GM21619 (cell line): Measurements from ENCODE around the gene RRP1.

Source experiments
- ATAC-seq: cut with Tn5 transposase; IDR thresholded peaks from one replicate; pipeline ENCODE4 v1.9.1; 2021; ENCODE audit not compliant: unreplicated experiment

Gene RRP1

GRCh38 chr21:43775190-43775589 lies 14.2 kb upstream of the RRP1 start:
- ATAC-seq = no peak

GRCh38 chr21:43775795-43776430 lies 13.5 kb upstream of the RRP1 start, which contains the start of gene CSTB:
Gene CSTB (minus strand): TSS chr21:43776308. CDS start chr21:43776269, 39 bp downstream.
- ATAC-seq = peak; percentile 52

DNA sequence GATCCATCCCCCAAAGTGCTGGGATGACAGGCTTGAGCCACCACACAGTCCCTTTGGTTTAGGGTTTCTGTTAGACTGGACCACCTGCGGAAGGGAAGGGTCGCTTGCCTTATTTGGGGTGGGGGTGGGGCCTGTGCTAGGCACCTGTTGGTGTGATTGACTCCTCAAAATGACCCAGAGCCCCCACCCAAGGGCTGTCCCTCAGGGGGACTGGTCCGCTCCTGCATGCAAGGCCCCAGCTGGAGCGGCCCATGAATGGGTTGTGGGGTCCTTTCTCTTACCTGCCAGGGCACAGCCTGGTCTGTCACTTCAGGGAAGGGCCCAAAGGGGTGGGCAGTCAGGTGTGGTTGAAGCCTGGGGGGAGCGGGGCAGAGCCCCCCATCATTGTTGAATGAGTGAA lies 11.4 kb upstream of the RRP1 start:
- no peak for ATAC-seq

DNA sequence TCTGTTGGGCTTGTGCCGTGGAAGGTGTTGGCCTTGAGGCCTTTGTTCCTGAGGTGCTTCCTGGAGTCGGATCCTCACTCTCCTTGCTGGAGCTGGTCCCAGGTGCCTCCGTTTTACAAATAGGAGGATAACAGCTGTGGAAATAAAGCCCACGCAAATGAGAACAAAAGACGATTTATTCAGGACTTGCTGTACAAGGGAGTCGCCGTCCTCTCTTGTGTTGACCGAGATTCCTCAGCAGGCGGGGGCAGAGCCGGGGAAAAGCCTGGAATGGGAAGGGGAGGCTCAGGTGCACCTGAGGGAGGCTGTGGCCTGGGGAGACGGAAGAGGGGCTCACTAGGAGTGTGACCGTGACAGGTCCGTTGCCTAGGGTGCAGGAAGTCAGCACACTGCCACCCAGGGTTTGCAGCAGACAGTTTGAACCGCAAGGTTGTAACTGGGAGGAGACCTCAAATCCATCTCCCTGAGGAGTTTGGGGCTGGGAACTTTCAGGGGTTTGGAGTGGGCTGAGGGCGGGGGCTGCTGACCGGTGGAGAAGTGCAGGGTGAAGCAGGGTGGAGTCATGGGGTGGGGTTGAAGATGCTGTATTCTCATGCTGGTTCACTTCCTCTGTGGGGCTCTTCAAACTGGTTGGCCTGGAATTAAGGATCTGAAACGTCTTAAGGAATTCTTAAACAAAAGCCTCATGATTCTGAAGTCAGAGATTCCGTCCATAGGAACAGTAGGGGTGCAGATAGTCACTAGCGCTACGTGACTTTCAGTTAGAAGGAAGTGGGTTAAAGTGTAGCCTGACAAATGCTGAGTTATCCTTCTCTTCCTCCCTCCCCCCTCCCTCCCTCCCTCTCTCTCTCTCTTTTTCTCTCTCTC lies 10.7 kb upstream of the RRP1 start:
- ATAC-seq = no peak

DNA sequence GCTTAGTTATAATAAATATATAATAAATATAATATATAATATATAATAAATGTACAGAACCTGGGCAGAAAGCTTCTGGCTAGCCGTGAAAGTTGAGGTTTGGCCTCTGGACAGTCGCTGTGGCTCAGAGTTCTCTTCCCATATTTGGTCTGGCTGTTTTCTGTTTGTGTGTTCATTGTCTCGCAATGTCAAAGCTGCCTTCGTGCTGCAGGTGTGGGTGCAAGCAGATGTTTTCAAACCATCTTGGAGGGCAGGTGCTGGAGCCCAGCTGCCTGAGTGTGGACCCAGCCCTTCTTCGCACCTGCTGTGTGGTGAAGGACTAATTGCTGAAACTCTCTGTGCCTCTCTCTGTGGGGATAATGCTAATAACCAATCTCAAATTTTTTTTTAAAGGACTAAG lies 9.7 kb upstream of the RRP1 start:
- no peak for ATAC-seq

DNA sequence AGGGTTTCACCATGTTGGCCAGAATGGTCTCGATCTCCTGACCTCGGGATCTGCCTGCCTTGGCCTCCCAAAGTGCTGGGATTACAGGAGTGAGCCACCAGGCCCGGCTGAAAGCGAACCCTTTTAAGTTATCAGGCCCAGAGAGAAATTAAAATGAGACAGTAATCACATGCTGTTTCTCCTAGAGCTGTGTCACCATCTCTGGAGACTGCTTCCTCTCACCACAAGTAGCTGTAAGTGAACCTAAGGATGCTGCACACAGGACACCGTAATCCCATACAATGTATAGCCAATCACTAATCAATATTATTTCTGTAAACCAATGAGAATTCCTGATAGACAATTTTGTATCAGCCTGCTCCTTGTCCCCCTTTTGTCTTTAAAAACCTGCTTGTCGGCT lies 7.5 kb upstream of the RRP1 start:
- ATAC-seq = no peak

DNA sequence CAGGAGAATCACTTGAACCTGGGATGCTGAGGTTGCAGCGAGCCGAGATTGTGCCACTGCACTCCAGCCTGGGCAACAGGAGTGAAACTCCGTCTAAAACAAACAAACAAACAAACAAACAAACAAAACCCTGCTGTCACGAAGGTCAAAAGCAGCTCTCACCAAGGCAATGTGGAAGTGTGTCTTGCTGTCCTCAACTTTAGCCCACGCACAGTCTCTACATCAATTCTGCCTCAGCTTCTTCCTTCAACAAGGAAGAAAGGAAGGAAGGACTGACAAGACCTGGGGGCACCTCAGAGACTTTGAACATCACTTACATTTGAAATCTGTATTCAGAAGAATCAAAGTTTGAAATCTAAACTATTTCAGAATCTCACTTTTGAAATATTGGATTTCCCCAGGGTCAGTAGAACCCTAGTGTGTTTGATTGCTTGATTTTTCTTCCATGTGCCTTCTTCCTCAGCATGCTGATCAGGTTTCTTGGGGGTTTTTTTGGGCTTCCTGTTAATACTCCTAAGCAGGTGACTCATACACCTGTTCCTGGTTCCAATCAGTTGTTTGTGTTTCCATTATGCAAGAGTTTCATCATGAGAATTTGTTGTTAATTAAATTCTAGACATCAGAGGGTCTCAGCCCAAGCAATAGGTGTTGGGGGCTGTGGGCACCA lies 6.8 kb upstream of the RRP1 start:
- no peak for ATAC-seq

DNA sequence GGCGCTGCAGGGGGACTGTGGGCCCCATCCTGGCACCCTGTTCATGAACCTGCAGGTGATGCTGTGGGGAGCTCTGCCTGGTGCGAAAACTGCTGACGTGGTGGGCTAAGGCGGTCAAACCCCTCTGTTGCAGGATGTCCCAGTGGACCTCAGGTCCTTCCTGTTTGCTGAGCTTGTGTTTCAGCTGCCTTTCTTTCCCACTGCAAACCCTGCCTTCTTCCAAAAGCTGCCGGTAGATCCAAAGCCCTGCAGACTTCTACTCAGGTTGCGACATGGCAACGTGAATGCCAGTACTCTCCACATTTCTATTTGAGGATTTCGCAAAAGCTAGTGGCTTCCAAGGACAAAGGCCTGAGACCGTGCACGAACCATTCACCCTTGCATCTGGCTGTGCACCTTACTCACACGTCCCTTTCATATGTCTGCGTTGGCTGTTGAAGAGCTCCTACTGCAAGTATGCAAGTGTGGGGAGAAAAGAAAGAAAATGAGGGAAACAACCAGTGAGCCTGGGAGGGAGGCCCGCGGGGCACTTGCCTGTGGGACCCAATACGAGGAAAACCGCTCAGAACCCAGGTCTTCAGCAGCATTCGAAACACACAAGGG lies 6.2 kb upstream of the RRP1 start:
- no peak for ATAC-seq

DNA sequence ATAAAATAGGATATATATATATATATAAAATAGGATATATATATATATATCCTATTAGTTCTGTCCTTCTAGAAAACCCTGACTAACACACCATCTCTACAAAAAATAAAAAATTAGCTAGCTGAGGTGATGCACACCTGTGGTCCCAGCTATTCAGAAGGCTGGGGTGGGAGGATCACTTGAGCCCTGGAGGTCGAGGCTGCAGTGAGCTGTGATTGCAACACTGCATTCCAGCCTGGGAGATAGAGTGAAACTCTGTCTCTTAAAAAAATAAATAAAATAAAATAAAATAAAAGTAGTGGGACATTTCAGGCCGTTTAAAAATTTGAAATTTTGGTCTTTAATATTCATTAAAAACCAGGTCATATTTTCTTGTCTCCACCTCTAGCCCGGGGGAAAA lies 4.2 kb upstream of the RRP1 start:
- ATAC-seq = no peak

GRCh38 chr21:43786300-43786806 lies 3.0 kb upstream of the RRP1 start:
- ATAC-seq = no peak

GRCh38 chr21:43786807-43787440 lies 2.5 kb upstream of the RRP1 start:
- no peak for ATAC-seq

DNA sequence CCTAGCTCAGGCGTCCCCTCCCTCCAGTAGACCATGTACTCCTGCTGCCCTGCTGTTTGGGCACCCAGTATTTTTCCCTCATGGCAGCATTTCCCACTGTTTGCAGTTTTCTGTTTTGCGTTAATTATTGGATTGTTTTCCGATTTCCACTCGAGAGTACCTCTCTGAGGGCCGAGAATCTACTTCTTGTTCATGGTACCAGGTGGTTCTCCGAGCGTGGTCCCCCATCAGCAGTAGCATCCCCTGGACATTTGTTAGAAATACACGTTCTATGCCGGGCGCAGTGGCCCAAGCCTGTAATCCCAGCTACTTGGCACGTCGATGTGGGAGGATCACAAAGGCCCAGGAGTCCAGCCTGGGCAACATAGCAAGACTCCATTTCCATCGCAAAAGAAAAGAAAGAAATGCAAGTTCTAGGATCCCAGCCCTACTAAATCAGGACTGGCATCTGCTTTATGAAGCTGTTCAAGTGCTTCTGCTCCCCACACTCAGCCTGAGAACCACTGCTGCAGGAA lies 690 bp downstream of the RRP1 start:
- no peak for ATAC-seq

DNA sequence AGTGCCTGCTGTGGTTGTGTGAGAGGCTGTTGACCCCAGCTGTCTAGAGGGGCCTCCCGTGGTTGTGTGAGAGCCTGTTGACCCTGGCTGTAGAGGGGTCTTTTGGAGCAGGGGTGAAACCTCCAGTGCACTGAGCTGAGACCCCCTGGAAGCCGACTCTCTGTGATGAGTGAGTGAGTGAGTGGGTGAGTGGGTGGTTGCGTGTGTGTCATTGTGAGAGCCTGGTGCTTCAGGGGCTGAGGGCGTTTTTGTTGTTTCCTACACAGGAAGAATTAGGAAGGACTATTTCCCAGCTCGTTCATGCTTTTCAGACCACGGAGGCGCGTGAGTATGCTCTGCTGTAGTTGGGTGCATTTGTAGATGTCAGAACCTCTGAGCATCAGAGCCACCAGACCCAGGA lies 3.0 kb downstream of the RRP1 start:
- ATAC-seq = no peak

GRCh38 chr21:43793243-43793642 lies 3.9 kb downstream of the RRP1 start:
- no peak for ATAC-seq

- ATAC-seq = no peak
Observed at GRCh38 chr21:43794311-43794710, 4.9 kb downstream of the RRP1 start.

GRCh38 chr21:43794857-43795256 lies 5.5 kb downstream of the RRP1 start:
- no peak for ATAC-seq

- ATAC-seq = no peak
Observed at GRCh38 chr21:43797415-43797814, 8.0 kb downstream of the RRP1 start.

DNA sequence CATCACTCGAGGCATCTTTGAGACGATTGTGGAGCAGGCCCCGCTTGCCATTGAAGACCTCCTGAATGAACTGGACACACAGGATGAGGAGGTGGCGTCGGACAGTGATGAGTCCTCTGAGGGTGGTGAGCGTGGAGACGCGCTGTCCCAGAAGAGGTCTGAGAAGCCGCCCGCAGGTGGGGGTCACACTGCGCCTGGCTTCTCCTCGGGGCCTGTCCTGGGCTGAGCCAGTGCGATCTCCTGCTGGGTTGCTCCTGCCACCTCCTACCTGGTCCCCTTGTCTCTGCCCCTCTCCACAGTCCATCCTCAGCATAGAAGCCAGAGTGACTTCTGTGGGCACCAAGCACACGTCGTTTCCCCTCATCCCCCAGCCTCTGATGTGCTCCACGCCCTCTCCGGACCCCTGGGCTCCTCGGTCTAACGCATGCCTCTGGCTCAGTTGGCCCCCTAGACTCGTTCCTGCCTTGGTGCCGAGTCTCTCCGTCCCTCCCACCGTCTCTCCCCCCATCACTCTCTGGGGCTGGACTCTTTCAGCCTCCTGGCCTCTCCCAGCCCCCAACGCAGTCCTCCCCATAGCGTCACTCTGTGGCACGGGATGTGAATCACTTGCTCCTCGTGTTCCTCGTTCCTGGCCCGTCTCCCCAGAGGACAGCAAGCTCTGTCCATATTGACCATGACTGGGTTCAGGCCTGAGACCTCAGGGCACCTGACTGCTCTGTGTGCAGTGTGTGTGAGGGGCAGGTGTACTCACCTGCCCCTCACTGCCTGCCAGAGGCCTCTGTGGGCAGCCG lies 8.7 kb downstream of the RRP1 start:
- ATAC-seq = no peak

DNA sequence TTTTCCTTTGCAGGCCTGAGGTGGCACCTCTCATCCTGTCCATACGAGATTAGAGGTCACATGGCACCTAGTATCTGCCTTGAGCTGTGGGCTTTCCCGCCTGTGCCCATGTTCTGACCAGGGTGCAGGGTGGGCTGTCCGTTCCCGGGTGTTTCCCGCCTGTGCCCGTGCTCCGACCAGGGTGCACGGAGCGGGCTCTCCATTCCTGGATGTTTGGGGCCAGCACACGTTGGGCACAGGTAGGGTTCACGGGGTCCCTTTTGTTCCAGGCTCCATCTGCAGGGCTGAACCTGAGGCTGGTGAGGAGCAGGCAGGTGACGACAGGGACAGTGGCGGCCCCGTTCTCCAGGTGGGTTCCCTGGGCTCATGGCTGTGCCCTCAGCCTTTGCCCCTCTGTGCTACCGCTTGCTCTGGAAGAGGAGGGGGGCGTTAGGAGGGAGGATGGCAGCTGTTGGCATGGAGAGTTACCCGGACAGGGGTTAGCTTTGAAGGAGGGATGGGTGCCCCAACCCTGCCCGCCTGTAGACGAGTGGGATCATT lies 10.0 kb downstream of the RRP1 start:
- no peak for ATAC-seq

DNA sequence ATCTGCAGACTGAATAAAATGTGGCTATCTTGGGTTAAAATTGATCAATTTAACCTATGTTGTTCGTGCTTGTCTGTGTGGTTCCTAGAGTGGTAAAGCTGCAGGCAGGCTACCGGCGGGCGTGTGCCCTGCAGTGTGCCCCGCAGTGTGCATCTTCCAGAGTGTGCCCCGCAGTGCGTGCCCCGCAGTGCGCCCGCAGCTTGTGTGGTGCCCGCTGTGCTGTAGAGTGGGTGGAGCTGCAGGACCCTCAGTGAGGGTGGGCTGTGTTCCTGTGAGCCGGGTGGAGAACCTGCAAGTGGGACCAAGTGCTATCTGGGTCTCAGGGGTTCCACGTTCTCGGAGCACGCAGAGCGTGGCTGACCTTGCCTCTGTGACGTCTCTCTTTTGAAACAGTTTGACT lies 10.7 kb downstream of the RRP1 start:
- ATAC-seq = no peak
